ENCODE data around the gene PFDN4.

- TF ChIP-seq ZNF8 (CRISPR knock-in tag; IDR thresholded peaks at IDR 0.05) (no peak), CSDC2 (CRISPR knock-in tag; IDR thresholded peaks at IDR 0.05) (no peak), ARNTL (CRISPR knock-in tag; IDR thresholded peaks at IDR 0.05; ENCODE audit: borderline replicate concordance, low read depth) (no peak), PATZ1 (CRISPR knock-in tag; IDR thresholded peaks at IDR 0.05; ENCODE audit: borderline replicate concordance) (no peak), CSRNP3 (CRISPR knock-in tag; IDR thresholded peaks at IDR 0.05) (no peak), ESRRG (CRISPR knock-in tag; IDR thresholded peaks at IDR 0.05) (no peak), ZFP30 (CRISPR knock-in tag; IDR thresholded peaks at IDR 0.05) (no peak)
These were observed 42.9 kb upstream of the PFDN4 start for GRCh38 chr20:54165014-54165413.

Measured in SK-N-SH treated with all-trans-retinoic acid at 6 μM for 48 hours (cell line).